Omental fat pad (tissue), 4 donors: ENCODE results near the gene ORMDL1. TPM values are rescaled to one million over a fixed set of nuclear protein-coding genes. Genes with fewer than 3 reads are reported as not detected.

Experiments used
- ATAC-seq: fragments of 150-250 bp; one replicate; pipeline ENCODE4 v1.9.1; 2016; ENCODE audit warnings: mild to moderate bottlenecking, moderate library complexity; ENCODE audit not compliant: low FRiP score
- DNase-seq: peaks from one replicate; pipeline ENCODE4 v3.0.0-alpha.2; 2019; ENCODE audit warnings: low spot score
- CTCF ChIP-seq, 3 donors: fragments of 450-650 bp; IDR thresholded peaks; one replicate each; pipeline ENCODE4 v1.5.1; 2016 to 2017; ENCODE audit warnings: antibody characterized with exemption in 3 of 3, mild to moderate bottlenecking in 3 of 3, moderate library complexity in 2 of 3
- total RNA-seq, 4 donors: library from RNA; depleted of rRNA; stranded (reverse); fragments of >200 nt; gene quantifications; one replicate each; pipeline ENCODE4 v1.1.0, GENCODE V29; 2016

Gene ORMDL1
- total RNA-seq, 4 donors from 2014 or later = 74.0 to 114 (median 97.4) TPM

DNA sequence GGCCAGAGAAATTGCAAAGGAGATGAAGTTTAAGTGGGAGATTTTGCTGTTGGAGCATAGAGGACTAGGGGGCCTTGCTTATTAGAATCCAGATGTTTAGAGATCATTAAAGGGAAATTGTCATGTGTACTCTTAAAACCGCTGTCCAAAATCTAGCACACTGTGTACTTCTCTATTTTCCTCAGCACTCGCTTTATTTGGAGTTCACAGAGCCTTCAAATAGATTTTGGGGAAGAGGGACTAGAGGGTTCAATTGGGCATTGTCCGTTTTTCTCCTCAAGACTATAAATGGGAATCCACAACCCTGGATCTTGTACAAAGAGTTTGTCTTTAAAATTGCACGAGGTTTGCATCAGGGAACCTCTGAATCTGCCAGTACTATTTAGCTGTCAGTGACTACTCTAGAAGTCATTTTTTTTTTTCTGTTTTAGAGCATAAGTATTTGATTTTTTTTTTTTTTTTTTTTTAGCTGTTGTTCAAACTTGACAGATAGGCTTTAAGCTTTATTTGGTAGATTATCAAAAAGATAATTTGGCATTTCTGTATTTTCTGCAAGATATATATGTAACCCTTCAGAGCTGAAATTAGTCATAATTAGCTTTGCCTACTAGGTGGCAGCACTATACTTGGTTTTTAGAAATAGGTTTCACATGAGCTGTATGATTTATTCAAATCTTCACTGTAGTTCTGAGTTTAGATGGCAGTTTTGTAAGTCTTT is 14.3 kb upstream of the ORMDL1 start:
- no peak for ATAC-seq
- TF ChIP-seq CTCF (IDR thresholded peaks at IDR 0.05) = no peak
- no peak for DNase-seq

DNA sequence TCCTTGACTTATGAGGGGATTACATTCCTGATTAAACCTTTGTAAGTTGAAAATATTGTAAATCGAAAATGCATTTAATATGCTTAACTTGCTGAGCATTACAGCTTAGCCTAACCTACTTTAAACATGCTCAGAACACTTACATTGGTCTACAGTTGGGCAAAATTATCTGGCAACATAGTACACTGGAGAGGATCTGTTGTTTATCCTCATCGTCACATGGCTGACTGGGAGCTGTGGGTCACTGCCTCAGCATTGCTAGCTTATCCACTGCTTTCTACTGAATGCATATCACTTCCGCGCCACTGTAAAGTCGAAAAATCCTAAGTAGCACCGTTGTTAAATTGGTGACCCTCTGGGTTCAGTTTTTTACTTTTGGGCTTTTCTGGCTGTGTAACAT is 13.8 kb upstream of the ORMDL1 start:
- TF ChIP-seq CTCF (IDR thresholded peaks at IDR 0.05) = no peak
- ATAC-seq (no peak), DNase-seq (no peak)

- no peak for DNase-seq
- no peak for TF ChIP-seq CTCF (IDR thresholded peaks at IDR 0.05)
- ATAC-seq = no peak
These were observed 10.2 kb upstream of the ORMDL1 start for GRCh38 chr2:189794310-189794709.

- DNase-seq (no peak), ATAC-seq (no peak)
- no peak for TF ChIP-seq CTCF (IDR thresholded peaks at IDR 0.05)
These were observed 7.4 kb upstream of the ORMDL1 start for GRCh38 chr2:189791338-189792042.

- ATAC-seq (peak; percentile 20), DNase-seq (no peak)
- no peak for TF ChIP-seq CTCF (IDR thresholded peaks at IDR 0.05)
These were observed 650 bp downstream of the ORMDL1 start for GRCh38 chr2:189783451-189783926.

GRCh38 chr2:189782221-189782671 is 1.9 kb downstream of the ORMDL1 start:
- no peak for ATAC-seq
- DNase-seq = no peak
- no peak for TF ChIP-seq CTCF (IDR thresholded peaks at IDR 0.05)
